Activated naive CD8-positive, alpha-beta T cell treated with anti-CD3 and anti-CD28 coated beads, Interleukin-2, amount 50 U/mL, for 16 hours (primary cell): ENCODE measurements around the gene POLE3.
A peak's percentile ranks its signal among the peaks of the same experiment; 100 is the strongest.
"Not testable (repeated sequence)": the region's sequence is repeated elsewhere in the genome, so short reads cannot be mapped to it uniquely, and the experiment has no call there.

Experiments
- DNase-seq: peaks from one replicate; pipeline ENCODE4 v3.0.0-alpha.2; 2020; ENCODE audit warnings: low read depth, low spot score

POLE3 gene

DNA sequence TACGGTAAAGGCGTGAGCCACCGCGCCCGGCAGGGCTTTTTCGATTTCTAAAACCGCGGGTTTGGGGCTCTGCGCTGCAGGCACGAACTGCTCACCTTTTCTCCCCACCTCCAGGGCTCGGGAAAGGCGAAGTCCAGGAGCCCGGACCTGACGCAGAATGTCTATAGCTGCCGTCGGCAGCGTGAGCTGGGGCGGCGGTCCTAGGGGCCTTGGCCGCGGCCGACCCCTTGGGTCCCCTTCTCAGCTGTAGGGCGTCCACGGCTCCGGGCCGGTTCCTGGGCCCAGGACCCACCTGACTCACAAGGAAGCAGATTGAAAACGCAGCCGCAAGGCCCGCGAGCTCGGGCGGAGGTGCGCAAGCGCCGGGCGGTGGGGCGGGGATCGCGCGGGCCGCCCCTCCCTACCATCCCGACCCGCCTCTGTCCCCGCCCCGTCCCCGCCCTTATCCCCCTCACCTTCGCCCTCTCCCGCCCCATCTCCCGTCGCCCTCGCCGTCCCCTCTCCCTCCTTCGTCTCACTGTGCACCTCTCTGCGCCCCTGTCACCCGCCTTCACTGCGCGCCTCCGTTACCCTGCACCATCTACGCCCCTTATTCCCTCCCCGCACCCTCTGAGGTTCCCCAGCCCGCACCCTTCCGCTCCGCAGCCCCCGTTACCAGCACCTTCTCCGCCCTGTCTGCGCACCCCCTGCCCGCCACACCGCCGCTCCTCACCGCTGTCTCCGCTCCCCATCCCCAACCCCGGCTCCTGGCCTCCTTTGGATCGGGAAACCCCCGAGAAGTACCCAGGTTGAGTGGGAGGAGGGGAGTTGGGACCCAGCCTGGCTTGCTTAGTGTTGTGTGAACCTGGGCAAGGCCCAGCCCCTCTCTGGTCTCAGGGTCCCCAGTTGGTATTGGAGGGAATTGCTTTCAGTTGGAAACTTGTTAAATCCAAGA lies 33.6 kb downstream of the POLE3 start, which contains the start of gene HDHD3:
Gene HDHD3 (minus strand): TSS at position 353 of the 934 bp plus-strand sequence. CDS start 2,632 bp downstream, outside the sequence.
- DNase-seq: peak; percentile 48

GRCh38 chr9:113375057-113376023 lies 35.1 kb downstream of the POLE3 start:
- DNase-seq: no peak

DNA sequence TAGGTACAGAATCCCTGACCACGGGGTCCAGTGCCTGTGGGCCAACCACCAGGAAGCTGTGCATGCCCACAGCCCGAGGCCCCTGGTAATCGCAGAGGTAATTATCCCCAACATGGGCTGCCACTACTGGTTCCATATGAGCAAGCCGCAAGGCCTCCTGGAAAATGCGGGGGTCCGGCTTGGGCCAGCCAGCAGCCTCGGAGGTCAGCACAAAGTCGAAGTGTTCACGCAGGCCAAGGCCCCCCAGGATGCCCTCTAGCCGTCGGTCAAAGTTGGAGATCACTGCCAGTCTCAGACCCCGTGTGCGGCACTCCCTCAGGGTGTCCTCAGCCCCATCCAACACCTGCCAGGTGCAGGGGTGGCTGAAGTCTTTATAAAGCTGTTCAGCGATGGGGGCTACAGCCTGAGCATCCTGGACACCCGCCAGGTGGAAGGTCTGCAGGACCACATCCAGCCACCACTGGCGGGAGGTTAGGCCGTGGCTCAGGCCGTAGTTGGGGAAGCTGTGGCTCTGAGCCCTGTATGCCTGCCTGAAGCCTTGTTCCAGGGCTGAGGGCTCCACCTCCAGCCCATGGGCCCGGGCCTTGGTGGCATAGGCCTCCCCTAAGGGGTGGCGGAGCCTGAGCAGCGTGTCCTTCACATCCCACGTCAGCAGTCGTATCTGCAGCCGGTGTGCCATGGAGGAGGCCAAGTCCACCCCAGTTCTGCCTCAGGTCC lies 36.6 kb downstream of the POLE3 start:
- no peak for DNase-seq

- DNase-seq: no peak
These were observed 37.2 kb downstream of the POLE3 start for GRCh38 chr9:113373256-113373655.

DNA sequence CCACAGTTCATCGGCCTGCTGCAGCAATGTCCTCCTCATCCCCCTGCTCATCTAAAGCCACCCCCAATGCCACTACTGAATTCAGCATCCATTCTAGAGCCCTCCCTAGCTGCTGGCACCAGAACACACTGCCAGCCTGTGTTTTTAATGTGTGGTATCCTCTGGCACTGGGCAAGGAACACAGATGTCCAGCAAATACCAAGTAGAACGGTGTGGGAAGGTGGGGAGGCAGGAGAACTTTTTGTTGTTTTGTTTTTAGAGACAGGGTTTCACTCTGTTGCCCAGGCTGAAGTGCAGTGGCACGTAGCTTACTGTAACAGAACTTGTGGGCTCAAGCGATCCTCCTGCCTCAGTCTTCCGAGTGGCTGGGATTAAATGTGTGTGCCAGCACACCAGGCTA lies 38.4 kb downstream of the POLE3 start:
- DNase-seq: no peak

- no peak for DNase-seq
These were observed 39.6 kb downstream of the POLE3 start for GRCh38 chr9:113370806-113371325.

GRCh38 chr9:113369855-113370140 lies 40.7 kb downstream of the POLE3 start:
- no peak for DNase-seq

DNA sequence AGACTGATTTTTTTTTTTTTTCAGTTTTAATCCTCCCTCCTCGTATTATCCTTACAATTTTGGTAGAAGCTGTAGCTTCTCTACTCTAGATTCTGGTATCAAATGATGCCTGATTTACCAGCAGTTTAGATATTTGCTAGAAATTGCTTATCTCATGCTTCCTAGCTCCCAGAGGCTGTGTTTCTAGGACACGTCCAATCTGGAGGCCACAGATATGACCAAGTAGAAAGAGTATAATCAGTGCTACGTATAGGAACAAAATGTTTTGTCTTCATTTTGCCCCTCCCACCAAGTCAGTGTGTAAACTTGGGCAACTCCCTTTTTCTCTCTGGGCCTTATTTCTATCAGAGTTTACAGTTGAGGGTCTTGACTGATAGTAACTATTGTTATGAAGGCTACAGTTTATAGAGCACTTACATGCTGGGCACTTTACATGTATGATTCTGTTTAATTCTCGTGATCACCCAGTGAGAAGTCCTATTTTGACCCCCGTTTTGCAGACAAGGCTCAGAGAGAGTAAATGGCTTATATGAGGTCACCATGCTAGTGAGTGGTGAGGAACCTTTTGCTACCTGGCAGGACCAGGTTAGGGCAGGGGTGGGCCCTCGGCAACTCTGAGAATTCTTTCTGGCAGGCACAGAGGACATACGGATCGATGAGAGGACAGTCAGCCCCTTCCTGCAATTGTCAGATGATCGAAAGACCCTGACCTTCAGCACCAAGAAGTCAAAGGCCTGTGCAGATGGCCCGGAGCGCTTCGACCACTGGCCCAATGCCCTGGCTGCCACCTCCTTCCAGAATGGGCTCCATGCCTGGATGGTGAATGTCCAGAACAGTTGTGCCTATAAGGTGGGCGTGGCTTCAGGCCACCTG lies 41.3 kb downstream of the POLE3 start:
- DNase-seq: no peak

- DNase-seq: no peak
These were observed 42.0 kb downstream of the POLE3 start for GRCh38 chr9:113368348-113368981.

DNA sequence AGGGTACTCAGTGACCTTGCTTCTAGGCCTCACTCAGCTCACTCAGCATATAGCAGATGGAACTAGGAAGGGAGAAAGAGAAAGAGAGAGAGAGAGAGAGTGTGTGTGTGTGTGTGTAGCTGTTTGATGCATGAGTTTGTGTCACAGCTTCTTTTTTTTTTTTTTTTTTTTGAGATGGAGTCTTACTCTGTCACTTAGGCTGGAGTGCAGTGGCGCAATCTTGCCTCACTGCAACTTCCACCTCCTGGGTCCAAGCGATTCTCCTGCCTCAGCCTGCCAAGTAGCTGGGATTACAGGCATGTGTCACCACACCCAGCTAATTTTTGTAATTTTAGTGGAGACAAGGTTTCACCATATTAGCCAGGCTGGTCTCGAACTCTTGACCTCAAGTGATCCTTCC lies 44.8 kb downstream of the POLE3 start:
- not testable (repeated sequence) for DNase-seq

- DNase-seq: no peak
These were observed 45.5 kb downstream of the POLE3 start for GRCh38 chr9:113364951-113365350.

GRCh38 chr9:113363336-113363735 lies 47.1 kb downstream of the POLE3 start:
- no peak for DNase-seq

- no peak for DNase-seq
These were observed 49.0 kb downstream of the POLE3 start for GRCh38 chr9:113361304-113362018.

GRCh38 chr9:113360242-113360842 lies 50.1 kb downstream of the POLE3 start:
- no peak for DNase-seq

DNA sequence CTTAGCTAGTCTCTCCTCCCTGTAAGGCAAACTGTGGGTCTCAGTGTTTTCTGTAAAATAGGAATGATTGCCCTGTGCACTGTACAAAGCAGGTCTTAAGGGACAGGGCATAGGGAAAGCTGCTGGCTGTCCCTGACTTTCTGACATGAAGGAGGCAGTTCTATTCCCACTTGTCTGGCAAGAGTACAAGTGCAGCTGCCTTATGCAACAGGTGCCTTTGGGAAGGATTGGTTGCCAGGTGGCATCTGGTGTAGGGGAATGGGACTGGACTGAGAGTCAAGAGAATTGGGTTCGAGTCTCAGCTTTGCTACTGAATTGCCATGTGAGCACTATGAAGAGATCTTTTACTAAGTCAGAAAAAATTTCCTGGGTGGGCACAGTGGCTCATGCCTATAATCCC lies 51.1 kb downstream of the POLE3 start:
- DNase-seq: no peak
